K562 (cell line): ENCODE results near the gene DXO. TPM values are rescaled to one million over a fixed set of nuclear protein-coding genes. Genes with fewer than 3 reads are reported as not detected.

Source experiments
- AFF4 ChIP-seq: sonication (generic); formaldehyde crosslinking; IDR thresholded peaks from 2 replicates; pipeline ENCODE4 v1.8.0; 2023; ENCODE audit warnings: mild to moderate bottlenecking, missing genetic modification reagents
- CREB1 ChIP-seq, 2 experiments: sonication (generic) in 1 of 2; formaldehyde crosslinking in 1 of 2; IDR thresholded peaks; 2 replicates each; pipeline versions ENCODE4 v1.6.1 to v1.8.0; 2012 to 2022; ENCODE audit warnings: inconsistent platforms in 1 of 2, mild to moderate bottlenecking in 1 of 2, missing genetic modification reagents in 1 of 2, moderate library complexity in 1 of 2
- FIP1L1 ChIP-seq: fragments of 200-400 bp; formaldehyde crosslinking; IDR thresholded peaks from 2 replicates; pipeline ENCODE4 v1.6.1; 2018; ENCODE audit warnings: mild to moderate bottlenecking, low read depth, low read length; ENCODE audit not compliant: poor library complexity, severe bottlenecking
- HIVEP1 ChIP-seq: fragments of 250-450 bp; sonication (Bioruptor Pico); IDR thresholded peaks from 2 replicates; pipeline ENCODE4 v1.4.0; 2020; ENCODE audit warnings: mild to moderate bottlenecking
- STAT5B ChIP-seq: fragments of 250-450 bp; sonication (Bioruptor Pico); IDR thresholded peaks from 2 replicates; pipeline ENCODE4 v1.8.0; 2021; ENCODE audit warnings: mild to moderate bottlenecking, inconsistent platforms
- TBP ChIP-seq: optimal IDR thresholded peaks from 2 replicates; pipeline ENCODE3; 2011; ENCODE audit warnings: low read depth, low read length, improper control_type of control experiment
- ZNF436 ChIP-seq: fragments of 250-450, 450-650 bp; sonication (Bioruptor Pico); formaldehyde crosslinking; IDR thresholded peaks from 2 replicates; pipeline ENCODE4 v1.7.0; 2020; ENCODE audit warnings: mild to moderate bottlenecking
- ZNF561 ChIP-seq: fragments of 450-650 bp; formaldehyde crosslinking; conservative IDR thresholded peaks from 2 replicates; pipeline ENCODE4 v1.4.0; 2020; ENCODE audit warnings: mild to moderate bottlenecking, moderate library complexity
- ZSCAN29 ChIP-seq: fragments of 450-650 bp; IDR thresholded peaks from 2 replicates; pipeline ENCODE4 v1.6.1; 2017
- polyA plus RNA-seq, 8 experiments: library from polyadenylated mRNA; depleted of rRNA in 4 of 8; stranded (reverse) in 5 of 8; unstranded in 3 of 8; fragments of >200 nt; fragmentation: Nextera tagmentation in 2 of 8; fragmentation: Illumina TruSeq in 1 of 8; extraction: Ambion mirVana in 2 of 8; extraction: Trizol in 1 of 8; gene quantifications; 2 replicates each; pipeline versions ENCODE4 v1.2.1 to v1.2.3, GENCODE V29; 2011 to 2014; ENCODE audit warnings: inconsistent platforms in 1 of 8, missing spikeins in 1 of 8
- total RNA-seq, 7 experiments: library from RNA; depleted of rRNA in 6 of 7; stranded (reverse); fragments of >200 nt in 6 of 7; fragmentation: Illumina TruSeq in 2 of 7; extraction: Trizol in 2 of 7; gene quantifications; 2 replicates each; pipeline versions ENCODE4 v1.2.1 to v1.2.3, GENCODE V29; 2011 to 2021; ENCODE audit warnings: low replicate concordance in 1 of 7
- TF ChIP-seq, protein P1 (sequence below): IDR thresholded peaks from 2 replicates; pipeline ENCODE4 v1.6.1; 2012; ENCODE audit warnings: low read depth, low read length, improper control_type of control experiment, borderline replicate concordance
- TF ChIP-seq, protein P2 (sequence below): sonication (generic); formaldehyde crosslinking; IDR thresholded peaks from 2 replicates; pipeline ENCODE4 v1.8.0; 2022; ENCODE audit warnings: missing genetic modification reagents, mild to moderate bottlenecking, borderline replicate concordance
- TF ChIP-seq, protein P3 (sequence below): fragments of 200-800 bp; sonication (Bioruptor generic); IDR thresholded peaks from 2 replicates; pipeline ENCODE4 v1.6.1; 2017; ENCODE audit warnings: missing genetic modification characterization, missing compliant biosample characterization
- TF ChIP-seq, protein P4 (sequence below), 2 experiments: fragments of 450-650 bp in 1 of 2; sonication (generic) in 1 of 2; formaldehyde crosslinking in 1 of 2; IDR thresholded peaks in 1 of 2; conservative IDR thresholded peaks in 1 of 2; 2 replicates each; pipeline versions ENCODE4 v1.6.1 to v1.8.1; 2016 to 2023; ENCODE audit warnings: mild to moderate bottlenecking in 2 of 2, moderate library complexity in 2 of 2, inconsistent platforms in 1 of 2, missing genetic modification reagents in 1 of 2

DXO gene
- total and polyA plus RNA-seq, 9 of the 15 experiments (the other 6 are each of a cell fraction or from before 2014, with no cell fraction given): 6.4 to 35.1 (median 19.4) TPM

- TF ChIP-seq AFF4 (no peak), STAT5B (CRISPR knock-in tag) (no peak), HIVEP1 (no peak), ZSCAN29 (no peak), TBP (no peak), FIP1L1 (no peak), ZNF561 (CRISPR knock-in tag) (no peak), ZNF436 (CRISPR knock-in tag) (no peak), CREB1 (IDR thresholded peaks at IDR 0.05) (no peak; the same call in 1 of the 2 replicates), CREB1 (CRISPR knock-in tag; IDR thresholded peaks at IDR 0.05) (peak; percentile 82)
- TF ChIP-seq, protein P1, sequence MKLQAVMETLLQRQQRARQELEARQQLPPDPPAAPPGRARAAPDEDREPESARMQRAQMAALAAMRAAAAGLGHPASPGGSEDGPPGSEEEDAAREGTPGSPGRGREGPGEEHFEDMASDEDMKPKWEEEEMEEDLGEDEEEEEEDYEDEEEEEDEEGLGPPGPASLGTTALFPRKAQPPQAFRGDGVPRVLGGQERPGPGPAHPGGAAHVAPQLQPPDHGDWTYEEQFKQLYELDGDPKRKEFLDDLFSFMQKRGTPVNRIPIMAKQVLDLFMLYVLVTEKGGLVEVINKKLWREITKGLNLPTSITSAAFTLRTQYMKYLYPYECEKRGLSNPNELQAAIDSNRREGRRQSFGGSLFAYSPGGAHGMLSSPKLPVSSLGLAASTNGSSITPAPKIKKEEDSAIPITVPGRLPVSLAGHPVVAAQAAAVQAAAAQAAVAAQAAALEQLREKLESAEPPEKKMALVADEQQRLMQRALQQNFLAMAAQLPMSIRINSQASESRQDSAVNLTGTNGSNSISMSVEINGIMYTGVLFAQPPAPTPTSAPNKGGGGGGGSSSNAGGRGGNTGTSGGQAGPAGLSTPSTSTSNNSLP: 0 out of 2 replicates have a peak, but pooled peaks have one; percentile 11
- TF ChIP-seq, protein P2, sequence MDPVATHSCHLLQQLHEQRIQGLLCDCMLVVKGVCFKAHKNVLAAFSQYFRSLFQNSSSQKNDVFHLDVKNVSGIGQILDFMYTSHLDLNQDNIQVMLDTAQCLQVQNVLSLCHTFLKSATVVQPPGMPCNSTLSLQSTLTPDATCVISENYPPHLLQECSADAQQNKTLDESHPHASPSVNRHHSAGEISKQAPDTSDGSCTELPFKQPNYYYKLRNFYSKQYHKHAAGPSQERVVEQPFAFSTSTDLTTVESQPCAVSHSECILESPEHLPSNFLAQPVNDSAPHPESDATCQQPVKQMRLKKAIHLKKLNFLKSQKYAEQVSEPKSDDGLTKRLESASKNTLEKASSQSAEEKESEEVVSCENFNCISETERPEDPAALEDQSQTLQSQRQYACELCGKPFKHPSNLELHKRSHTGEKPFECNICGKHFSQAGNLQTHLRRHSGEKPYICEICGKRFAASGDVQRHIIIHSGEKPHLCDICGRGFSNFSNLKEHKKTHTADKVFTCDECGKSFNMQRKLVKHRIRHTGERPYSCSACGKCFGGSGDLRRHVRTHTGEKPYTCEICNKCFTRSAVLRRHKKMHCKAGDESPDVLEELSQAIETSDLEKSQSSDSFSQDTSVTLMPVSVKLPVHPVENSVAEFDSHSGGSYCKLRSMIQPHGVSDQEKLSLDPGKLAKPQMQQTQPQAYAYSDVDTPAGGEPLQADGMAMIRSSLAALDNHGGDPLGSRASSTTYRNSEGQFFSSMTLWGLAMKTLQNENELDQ: no peak
- TF ChIP-seq, protein P3, sequence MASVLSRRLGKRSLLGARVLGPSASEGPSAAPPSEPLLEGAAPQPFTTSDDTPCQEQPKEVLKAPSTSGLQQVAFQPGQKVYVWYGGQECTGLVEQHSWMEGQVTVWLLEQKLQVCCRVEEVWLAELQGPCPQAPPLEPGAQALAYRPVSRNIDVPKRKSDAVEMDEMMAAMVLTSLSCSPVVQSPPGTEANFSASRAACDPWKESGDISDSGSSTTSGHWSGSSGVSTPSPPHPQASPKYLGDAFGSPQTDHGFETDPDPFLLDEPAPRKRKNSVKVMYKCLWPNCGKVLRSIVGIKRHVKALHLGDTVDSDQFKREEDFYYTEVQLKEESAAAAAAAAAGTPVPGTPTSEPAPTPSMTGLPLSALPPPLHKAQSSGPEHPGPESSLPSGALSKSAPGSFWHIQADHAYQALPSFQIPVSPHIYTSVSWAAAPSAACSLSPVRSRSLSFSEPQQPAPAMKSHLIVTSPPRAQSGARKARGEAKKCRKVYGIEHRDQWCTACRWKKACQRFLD (CRISPR knock-in tag): peak; percentile 74; the same call in 1 of the 2 replicates
- TF ChIP-seq, protein P4, sequence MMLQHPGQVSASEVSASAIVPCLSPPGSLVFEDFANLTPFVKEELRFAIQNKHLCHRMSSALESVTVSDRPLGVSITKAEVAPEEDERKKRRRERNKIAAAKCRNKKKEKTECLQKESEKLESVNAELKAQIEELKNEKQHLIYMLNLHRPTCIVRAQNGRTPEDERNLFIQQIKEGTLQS (IDR thresholded peaks at IDR 0.05): peak; percentile 97
- TF ChIP-seq, protein P4 (CRISPR knock-in tag; conservative IDR thresholded peaks at IDR 0.05): no peak
Observed at GRCh38 chr6:31948753-31949413, 23.1 kb downstream of the DXO start (continued).
